Measurements from ENCODE around the gene CLDN9. TPM values are rescaled to one million over a fixed set of nuclear protein-coding genes. Genes with fewer than 3 reads are reported as not detected.

The CLDN9 gene
- total and polyA plus RNA-seq, 9 of the 15 experiments (the other 6 are each of a cell fraction or from before 2014, with no cell fraction given): 0.12 to 0.44 (median 0.22) TPM; not detected in 4

DNA sequence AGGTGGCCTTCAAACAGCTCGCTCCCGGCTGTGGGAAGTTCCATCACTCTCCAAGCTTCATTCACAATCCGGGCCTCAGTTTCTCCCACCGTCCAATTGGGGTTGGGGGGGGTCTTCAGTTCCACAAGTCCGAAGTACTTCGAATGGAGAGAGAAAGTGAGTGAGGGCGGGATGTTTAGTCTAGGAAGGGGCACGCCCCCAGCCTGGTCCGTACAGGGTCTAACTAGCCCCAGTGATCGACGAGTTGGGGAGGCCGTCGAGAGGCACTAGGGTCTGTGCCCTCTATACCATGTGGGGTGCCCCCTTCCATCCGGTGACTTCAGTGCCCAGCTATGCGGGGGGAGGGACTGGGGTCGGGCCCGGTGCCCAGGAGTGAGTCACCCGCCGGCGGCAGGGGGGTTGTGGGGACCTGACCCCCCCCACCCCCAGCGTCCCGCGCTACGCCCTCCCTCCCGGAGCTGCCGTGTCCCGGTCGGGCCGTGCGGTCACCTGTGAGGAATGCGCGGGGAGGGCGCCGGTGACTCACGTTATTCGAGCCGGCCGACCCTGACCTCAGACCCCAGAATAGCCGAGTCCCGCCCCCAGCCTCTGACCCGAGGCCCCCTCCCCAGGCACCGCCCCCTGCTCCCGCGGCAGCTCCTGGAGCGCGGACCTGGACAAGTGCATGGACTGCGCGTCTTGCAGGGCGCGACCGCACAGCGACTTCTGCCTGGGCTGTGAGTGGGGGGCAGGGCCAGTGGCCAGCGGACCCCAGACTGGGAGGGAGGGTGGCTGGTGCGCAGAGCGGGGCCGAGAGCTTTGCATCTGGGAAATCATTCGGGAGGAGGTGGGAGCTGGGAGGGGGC lies 8.1 kb downstream of the CLDN9 start (continued):
- TF ChIP-seq, protein P1, sequence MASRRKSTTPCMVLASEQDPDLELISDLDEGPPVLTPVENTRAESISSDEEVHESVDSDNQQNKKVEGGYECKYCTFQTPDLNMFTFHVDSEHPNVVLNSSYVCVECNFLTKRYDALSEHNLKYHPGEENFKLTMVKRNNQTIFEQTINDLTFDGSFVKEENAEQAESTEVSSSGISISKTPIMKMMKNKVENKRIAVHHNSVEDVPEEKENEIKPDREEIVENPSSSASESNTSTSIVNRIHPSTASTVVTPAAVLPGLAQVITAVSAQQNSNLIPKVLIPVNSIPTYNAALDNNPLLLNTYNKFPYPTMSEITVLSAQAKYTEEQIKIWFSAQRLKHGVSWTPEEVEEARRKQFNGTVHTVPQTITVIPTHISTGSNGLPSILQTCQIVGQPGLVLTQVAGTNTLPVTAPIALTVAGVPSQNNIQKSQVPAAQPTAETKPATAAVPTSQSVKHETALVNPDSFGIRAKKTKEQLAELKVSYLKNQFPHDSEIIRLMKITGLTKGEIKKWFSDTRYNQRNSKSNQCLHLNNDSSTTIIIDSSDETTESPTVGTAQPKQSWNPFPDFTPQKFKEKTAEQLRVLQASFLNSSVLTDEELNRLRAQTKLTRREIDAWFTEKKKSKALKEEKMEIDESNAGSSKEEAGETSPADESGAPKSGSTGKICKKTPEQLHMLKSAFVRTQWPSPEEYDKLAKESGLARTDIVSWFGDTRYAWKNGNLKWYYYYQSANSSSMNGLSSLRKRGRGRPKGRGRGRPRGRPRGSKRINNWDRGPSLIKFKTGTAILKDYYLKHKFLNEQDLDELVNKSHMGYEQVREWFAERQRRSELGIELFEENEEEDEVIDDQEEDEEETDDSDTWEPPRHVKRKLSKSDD (conservative IDR thresholded peaks at IDR 0.05; ENCODE audit: low read length): no peak
- TF ChIP-seq, protein P2, sequence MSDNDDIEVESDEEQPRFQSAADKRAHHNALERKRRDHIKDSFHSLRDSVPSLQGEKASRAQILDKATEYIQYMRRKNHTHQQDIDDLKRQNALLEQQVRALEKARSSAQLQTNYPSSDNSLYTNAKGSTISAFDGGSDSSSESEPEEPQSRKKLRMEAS (CRISPR knock-in tag; IDR thresholded peaks at IDR 0.05): peak; percentile 53
- TF ChIP-seq ZNF431 (CRISPR knock-in tag; IDR thresholded peaks at IDR 0.05) (no peak), HLTF (IDR thresholded peaks at IDR 0.05) (no peak), SMARCE1 (IDR thresholded peaks at IDR 0.05) (peak; percentile 85), SLC30A9 (CRISPR knock-in tag; IDR thresholded peaks at IDR 0.05) (no peak), ZNF143 (CRISPR knock-in tag; IDR thresholded peaks at IDR 0.05) (0 out of 2 replicates have a peak, but pooled peaks have one; percentile 16), TEAD2 (tag; IDR thresholded peaks at IDR 0.05) (no peak), ESRRA (IDR thresholded peaks at IDR 0.05; ENCODE audit: borderline replicate concordance, low read depth) (no peak), RAD21 (CRISPR knock-in tag; conservative IDR thresholded peaks at IDR 0.05 in 1 of 2, IDR thresholded peaks at IDR 0.05 in 1 of 2) (no peak), U2AF1 (optimal IDR thresholded peaks at IDR 0.05; ENCODE audit: low read depth, low read length) (no peak), PHB (CRISPR knock-in tag; IDR thresholded peaks at IDR 0.05) (no peak), EP400 (IDR thresholded peaks at IDR 0.05) (peak; percentile 46; the same call in 1 of the 2 replicates), ZNF584 (CRISPR knock-in tag; IDR thresholded peaks at IDR 0.05; ENCODE audit: low read depth) (no peak), BMI1 (IDR thresholded peaks at IDR 0.05; ENCODE audit: low read length) (no peak), RBM39 (optimal IDR thresholded peaks at IDR 0.05; ENCODE audit: low read depth, low read length) (peak; percentile 50)
- TF ChIP-seq, protein P3, sequence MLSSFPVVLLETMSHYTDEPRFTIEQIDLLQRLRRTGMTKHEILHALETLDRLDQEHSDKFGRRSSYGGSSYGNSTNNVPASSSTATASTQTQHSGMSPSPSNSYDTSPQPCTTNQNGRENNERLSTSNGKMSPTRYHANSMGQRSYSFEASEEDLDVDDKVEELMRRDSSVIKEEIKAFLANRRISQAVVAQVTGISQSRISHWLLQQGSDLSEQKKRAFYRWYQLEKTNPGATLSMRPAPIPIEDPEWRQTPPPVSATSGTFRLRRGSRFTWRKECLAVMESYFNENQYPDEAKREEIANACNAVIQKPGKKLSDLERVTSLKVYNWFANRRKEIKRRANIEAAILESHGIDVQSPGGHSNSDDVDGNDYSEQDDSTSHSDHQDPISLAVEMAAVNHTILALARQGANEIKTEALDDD (IDR thresholded peaks at IDR 0.05): no peak
- TF ChIP-seq, protein P4, sequence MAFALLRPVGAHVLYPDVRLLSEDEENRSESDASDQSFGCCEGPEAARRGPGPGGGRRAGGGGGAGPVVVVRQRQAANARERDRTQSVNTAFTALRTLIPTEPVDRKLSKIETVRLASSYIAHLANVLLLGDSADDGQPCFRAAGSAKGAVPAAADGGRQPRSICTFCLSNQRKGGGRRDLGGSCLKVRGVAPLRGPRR (CRISPR knock-in tag; IDR thresholded peaks at IDR 0.05): no peak
- TF ChIP-seq, protein P5, sequence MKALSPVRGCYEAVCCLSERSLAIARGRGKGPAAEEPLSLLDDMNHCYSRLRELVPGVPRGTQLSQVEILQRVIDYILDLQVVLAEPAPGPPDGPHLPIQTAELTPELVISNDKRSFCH (CRISPR knock-in tag; IDR thresholded peaks at IDR 0.05): no peak
- TF ChIP-seq, protein P5 (tag; IDR thresholded peaks at IDR 0.05): no peak
- TF ChIP-seq, protein P6, sequence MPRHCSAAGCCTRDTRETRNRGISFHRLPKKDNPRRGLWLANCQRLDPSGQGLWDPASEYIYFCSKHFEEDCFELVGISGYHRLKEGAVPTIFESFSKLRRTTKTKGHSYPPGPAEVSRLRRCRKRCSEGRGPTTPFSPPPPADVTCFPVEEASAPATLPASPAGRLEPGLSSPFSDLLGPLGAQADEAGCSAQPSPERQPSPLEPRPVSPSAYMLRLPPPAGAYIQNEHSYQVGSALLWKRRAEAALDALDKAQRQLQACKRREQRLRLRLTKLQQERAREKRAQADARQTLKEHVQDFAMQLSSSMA (CRISPR knock-in tag; IDR thresholded peaks at IDR 0.05): no peak
- TF ChIP-seq, protein P7, sequence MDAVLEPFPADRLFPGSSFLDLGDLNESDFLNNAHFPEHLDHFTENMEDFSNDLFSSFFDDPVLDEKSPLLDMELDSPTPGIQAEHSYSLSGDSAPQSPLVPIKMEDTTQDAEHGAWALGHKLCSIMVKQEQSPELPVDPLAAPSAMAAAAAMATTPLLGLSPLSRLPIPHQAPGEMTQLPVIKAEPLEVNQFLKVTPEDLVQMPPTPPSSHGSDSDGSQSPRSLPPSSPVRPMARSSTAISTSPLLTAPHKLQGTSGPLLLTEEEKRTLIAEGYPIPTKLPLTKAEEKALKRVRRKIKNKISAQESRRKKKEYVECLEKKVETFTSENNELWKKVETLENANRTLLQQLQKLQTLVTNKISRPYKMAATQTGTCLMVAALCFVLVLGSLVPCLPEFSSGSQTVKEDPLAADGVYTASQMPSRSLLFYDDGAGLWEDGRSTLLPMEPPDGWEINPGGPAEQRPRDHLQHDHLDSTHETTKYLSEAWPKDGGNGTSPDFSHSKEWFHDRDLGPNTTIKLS (IDR thresholded peaks at IDR 0.05; ENCODE audit: borderline replicate concordance, low read depth): no peak
